Right lobe of liver (tissue), 4 donors: ENCODE results near the gene PRDM16.

ENCODE experiments used
- CTCF ChIP-seq, 4 donors: fragments of 200-600 bp in 3 of 4; fragments of 450-650 bp in 1 of 4; IDR thresholded peaks; one replicate each; pipeline versions ENCODE4 v1.5.1 to v1.8.0; 2016 to 2022; ENCODE audit warnings: antibody characterized with exemption in 4 of 4, mild to moderate bottlenecking in 2 of 4
- POLR2A ChIP-seq: fragments of 450-650 bp; IDR thresholded peaks from one replicate; pipeline ENCODE4 v1.6.1; 2017; ENCODE audit warnings: antibody characterized with exemption, mild to moderate bottlenecking
- donor health status: DM: no; HTN: no; CAD: no.
- donor health status: DM: no; HTN: no; CAD: no.
- donor health status: DM: no; HTN: yes; CAD: no.

DNA sequence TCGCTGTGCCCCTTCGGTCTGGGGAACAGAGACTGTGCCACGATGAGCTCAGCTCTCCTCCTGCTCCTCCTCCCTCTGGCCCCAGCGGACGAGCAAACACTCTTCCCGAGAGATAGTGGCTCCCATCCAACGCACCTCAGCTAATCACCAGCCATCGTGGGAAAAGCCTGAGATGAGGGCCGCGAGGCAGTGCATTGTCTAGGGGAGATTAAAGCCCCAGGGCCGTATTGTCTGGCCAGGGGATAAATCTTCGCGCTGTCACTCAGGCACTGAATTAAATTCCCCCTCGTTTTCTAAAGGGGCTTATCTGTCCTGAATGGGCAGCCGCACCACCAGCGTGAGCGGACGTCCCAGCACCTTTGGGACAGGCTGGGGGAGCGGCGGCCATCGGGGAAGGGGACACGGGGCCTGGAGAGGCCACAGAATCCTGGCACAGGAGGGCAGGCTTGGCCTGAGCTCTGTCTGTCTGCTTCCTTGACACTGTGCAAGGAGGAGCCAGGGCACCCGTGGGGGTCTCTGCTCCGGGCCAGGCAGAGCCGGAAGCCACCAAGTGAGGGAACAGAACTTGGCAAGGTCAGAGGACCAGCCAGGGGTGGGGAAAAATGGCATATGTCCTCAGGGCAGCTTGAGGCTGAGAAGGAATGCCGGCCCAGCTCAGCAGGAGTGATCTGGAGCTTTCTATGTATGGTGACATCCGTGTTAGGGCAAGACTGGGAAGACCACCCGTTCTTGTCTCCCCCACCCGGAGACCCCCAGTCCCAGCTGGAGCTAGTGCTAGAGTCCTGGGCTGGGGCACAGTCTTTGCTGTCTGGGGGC, 32.3 kb downstream of the PRDM16 start:
- no peak for TF ChIP-seq POLR2A
- TF ChIP-seq CTCF (IDR thresholded peaks at IDR 0.05): no peak
